ENCODE data around the gene CAPN3. TPM values are rescaled to one million over a fixed set of nuclear protein-coding genes. Genes with fewer than 3 reads are reported as not detected.

CAPN3 gene
- total and polyA plus RNA-seq, 2 experiments from 2014 or later, result 2.2 to 5.7 TPM

DNA sequence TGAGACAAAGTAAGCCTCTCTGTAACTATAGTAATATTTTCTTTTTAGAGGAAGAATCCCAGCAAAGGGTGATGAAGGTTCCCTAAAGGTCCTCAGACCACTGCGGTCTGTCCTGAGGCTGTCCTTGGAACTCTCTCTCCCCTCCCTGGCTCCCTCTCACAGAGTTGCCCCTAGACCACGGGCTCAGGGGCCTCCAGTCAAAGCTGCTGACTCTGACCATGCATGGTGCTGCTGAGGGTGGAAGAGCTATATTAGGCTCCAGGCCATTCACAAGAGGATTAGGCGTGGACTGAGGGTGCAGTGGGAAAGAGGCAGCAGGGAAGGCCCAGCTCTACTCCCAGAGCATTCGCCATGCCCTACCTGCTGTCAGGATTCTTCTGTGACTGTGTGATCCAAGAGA is 14.6 kb downstream of the CAPN3 start:
- Histone ChIP-seq H3K79me2 (ENCODE audit: insufficient read depth) (no peaks in the 10 kb centered on the region), H3K9me3 (ENCODE audit: low read depth) (no peaks in the 10 kb centered on the region), H3K27me3 (replicated peaks; ENCODE audit: insufficient read depth) (no peaks in the 10 kb centered on the region), H3K4me3 (no peak overlapping the region), H3K4me1 (ENCODE audit: insufficient read depth) (peaks cover 6% of the 10 kb centered on the region; the same call in 1 of the 2 replicates), H3K9ac (no peak overlapping the region), H3K27ac (no peak overlapping the region), H3F3A (ENCODE audit: insufficient read depth) (0 out of 2 replicates have a peak, but pooled peaks cover 5% of the 10 kb centered on the region), H4K20me1 (ENCODE audit: insufficient read depth) (no peaks in the 10 kb centered on the region), H2AFZ (no peak overlapping the region), H3K4me2 (ENCODE audit: unreplicated experiment) (no peak overlapping the region), H3K36me3 (ENCODE audit: low read depth) (no peaks in the 10 kb centered on the region), H3K9me2 (ENCODE audit: insufficient read depth) (no peaks in the 10 kb centered on the region)
- 85 to 89% methylated on average over 4 of the region's 4 CpGs for WGBS, 2 experiments (ENCODE audit: low coverage in 1 of 2, low lambda C conversion rate in 2 of 2, missing lambda C conversion rate in 2 of 2)
- in situ Hi-C loops (cut with MboI), result no loop called here
- TF ChIP-seq EZH2 (IDR thresholded peaks at IDR 0.05; ENCODE audit: insufficient read depth, poor library complexity, severe bottlenecking), result no peak
- no peak for TF ChIP-seq EZH2phosphoT487 (IDR thresholded peaks at IDR 0.05; ENCODE audit: insufficient read depth, low read depth)
- no peak for DNase-seq

DNA sequence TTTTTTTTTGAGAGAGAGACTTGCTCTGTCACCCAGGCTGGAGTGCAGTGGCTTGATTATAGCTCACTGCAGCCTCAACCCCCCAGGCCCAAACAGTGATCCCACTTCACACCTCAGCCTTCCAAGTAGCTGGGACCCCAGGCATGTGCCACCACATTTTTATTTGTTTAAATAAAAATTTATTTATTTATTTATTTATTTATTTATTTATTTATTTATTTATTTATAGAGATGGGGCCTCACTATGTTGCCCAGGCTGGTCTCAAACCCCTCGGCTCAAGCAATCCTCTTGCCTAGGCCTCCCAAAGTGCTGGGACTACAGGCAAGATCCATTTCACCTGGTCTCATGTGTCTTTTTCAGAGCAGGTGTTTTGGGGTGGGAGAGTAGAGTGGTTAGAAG is 15.5 kb downstream of the CAPN3 start:
- no peak overlapping the region for H3K27ac ChIP-seq
- H4K20me1 ChIP-seq (ENCODE audit: insufficient read depth), result no peaks in the 10 kb centered on the region
- H3K36me3 ChIP-seq (ENCODE audit: low read depth), result no peaks in the 10 kb centered on the region
- H3K79me2 ChIP-seq (ENCODE audit: insufficient read depth), result no peaks in the 10 kb centered on the region
- no peak overlapping the region for H3K4me2 ChIP-seq (ENCODE audit: unreplicated experiment)
- no peaks in the 10 kb centered on the region for H3K9me3 ChIP-seq (ENCODE audit: low read depth)
- no peaks in the 10 kb centered on the region for H3F3A ChIP-seq (ENCODE audit: insufficient read depth)
- H3K27me3 ChIP-seq (replicated peaks; ENCODE audit: insufficient read depth), result no peaks in the 10 kb centered on the region
- no peaks in the 10 kb centered on the region for H3K9me2 ChIP-seq (ENCODE audit: insufficient read depth)
- no peaks in the 10 kb centered on the region for H3K4me1 ChIP-seq (ENCODE audit: insufficient read depth)
- H3K4me3 ChIP-seq, result no peak overlapping the region
- H3K9ac ChIP-seq, result no peak overlapping the region
- TF ChIP-seq EZH2 (IDR thresholded peaks at IDR 0.05; ENCODE audit: insufficient read depth, poor library complexity, severe bottlenecking) (no peak), EZH2phosphoT487 (IDR thresholded peaks at IDR 0.05; ENCODE audit: insufficient read depth, low read depth) (no peak)
- WGBS, 2 experiments (ENCODE audit: low coverage in 1 of 2, low lambda C conversion rate in 2 of 2, missing lambda C conversion rate in 2 of 2), result 38 to 47% methylated on average over 1 of the region's 1 CpG
- DNase-seq, result no peak
- in situ Hi-C loops (cut with MboI), result no loop called here
- H2AFZ ChIP-seq, result no peak overlapping the region

DNA sequence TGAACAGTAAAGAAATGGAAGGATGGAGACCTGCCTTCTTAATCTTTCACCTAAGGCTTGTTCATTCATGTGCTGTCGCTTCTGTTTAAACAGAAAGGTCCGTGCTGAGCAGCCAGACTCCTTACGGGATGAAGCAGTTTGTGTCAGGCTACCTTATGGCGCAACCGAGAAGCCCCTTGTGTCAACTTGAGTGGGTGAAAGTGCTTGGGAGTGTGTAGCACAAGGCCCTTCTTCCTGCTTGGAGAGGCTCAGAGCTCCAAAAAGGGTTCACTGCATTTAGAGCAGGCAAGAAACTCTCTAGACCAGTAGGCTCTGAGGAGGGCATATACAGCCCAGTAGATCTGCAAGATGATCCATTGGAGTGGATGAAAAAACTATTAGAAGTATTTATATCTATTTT is 16.0 kb downstream of the CAPN3 start:
- Histone ChIP-seq H3K27me3 (replicated peaks; ENCODE audit: insufficient read depth) (no peaks in the 10 kb centered on the region), H4K20me1 (ENCODE audit: insufficient read depth) (no peaks in the 10 kb centered on the region), H3K36me3 (ENCODE audit: low read depth) (no peaks in the 10 kb centered on the region), H3K4me2 (ENCODE audit: unreplicated experiment) (no peak overlapping the region), H3K79me2 (ENCODE audit: insufficient read depth) (no peaks in the 10 kb centered on the region), H3F3A (ENCODE audit: insufficient read depth) (no peaks in the 10 kb centered on the region), H3K9me2 (ENCODE audit: insufficient read depth) (no peaks in the 10 kb centered on the region), H3K4me1 (ENCODE audit: insufficient read depth) (no peaks in the 10 kb centered on the region), H3K4me3 (no peak overlapping the region), H3K27ac (no peak overlapping the region), H2AFZ (no peak overlapping the region), H3K9ac (no peak overlapping the region), H3K9me3 (ENCODE audit: low read depth) (no peaks in the 10 kb centered on the region)
- 98 to 100% methylated on average over 5 of the region's 5 CpGs for WGBS, 2 experiments (ENCODE audit: low coverage in 1 of 2, low lambda C conversion rate in 2 of 2, missing lambda C conversion rate in 2 of 2)
- in situ Hi-C loops (cut with MboI), result no loop called here
- DNase-seq, result no peak
- TF ChIP-seq EZH2 (IDR thresholded peaks at IDR 0.05; ENCODE audit: insufficient read depth, poor library complexity, severe bottlenecking) (no peak), EZH2phosphoT487 (IDR thresholded peaks at IDR 0.05; ENCODE audit: insufficient read depth, low read depth) (no peak)

DNA sequence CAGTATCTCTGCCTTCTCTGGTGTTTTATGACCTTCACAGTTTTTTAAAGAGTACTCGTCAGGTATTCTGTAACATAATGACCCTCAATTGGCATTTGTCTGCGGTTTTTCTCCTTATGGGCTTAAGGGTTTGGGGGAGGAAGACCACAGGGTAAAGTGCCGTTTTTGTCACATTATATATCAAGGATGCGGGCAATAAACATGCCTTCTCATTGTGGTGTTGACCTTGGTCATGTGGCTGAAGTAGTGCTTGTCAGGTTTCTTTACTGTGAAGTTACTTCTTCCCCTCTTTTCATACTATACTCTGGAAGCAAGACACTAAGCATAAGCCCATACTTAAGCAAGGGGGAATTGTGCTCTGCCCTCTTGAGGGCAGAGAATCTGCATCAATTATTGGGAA is 16.6 kb downstream of the CAPN3 start:
- WGBS, 2 experiments (ENCODE audit: low coverage in 1 of 2, low lambda C conversion rate in 2 of 2, missing lambda C conversion rate in 2 of 2), result 50 to 54% methylated on average over 4 of the region's 4 CpGs
- Histone ChIP-seq H3K27ac (no peak overlapping the region), H4K20me1 (ENCODE audit: insufficient read depth) (no peaks in the 10 kb centered on the region), H3K9ac (no peak overlapping the region), H3F3A (ENCODE audit: insufficient read depth) (no peaks in the 10 kb centered on the region), H3K9me3 (ENCODE audit: low read depth) (no peaks in the 10 kb centered on the region), H3K4me3 (no peak overlapping the region), H3K4me1 (ENCODE audit: insufficient read depth) (no peaks in the 10 kb centered on the region), H3K9me2 (ENCODE audit: insufficient read depth) (no peaks in the 10 kb centered on the region), H3K4me2 (ENCODE audit: unreplicated experiment) (no peak overlapping the region), H3K27me3 (replicated peaks; ENCODE audit: insufficient read depth) (no peaks in the 10 kb centered on the region), H3K36me3 (ENCODE audit: low read depth) (no peaks in the 10 kb centered on the region), H2AFZ (no peak overlapping the region), H3K79me2 (ENCODE audit: insufficient read depth) (no peaks in the 10 kb centered on the region)
- TF ChIP-seq EZH2phosphoT487 (IDR thresholded peaks at IDR 0.05; ENCODE audit: insufficient read depth, low read depth) (no peak), EZH2 (IDR thresholded peaks at IDR 0.05; ENCODE audit: insufficient read depth, poor library complexity, severe bottlenecking) (no peak)
- no peak for DNase-seq
- in situ Hi-C loops (cut with MboI), result no loop called here

DNA sequence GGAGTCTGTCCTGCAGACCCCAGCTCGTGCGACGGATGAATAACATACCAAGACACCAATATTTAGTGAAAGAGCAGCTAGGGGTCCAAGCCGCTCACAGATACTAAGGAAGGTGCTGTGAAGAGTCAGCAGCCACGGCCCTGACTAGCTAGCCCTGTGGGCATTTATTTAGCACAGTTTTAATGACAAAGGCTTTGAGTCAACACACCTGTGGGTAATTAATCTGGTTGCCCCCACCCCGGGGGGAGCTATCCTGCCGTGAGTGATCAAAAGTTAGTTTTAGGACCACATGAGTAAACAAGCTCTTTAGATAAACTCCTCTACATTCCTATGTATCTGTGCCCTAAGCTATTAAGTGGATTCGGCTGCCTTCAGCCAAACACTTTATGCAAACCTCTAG is 18.7 kb downstream of the CAPN3 start:
- Histone ChIP-seq H3K9ac (no peak overlapping the region), H3K27me3 (replicated peaks; ENCODE audit: insufficient read depth) (no peaks in the 10 kb centered on the region), H3K27ac (no peak overlapping the region), H2AFZ (no peak overlapping the region), H3K4me1 (ENCODE audit: insufficient read depth) (no peaks in the 10 kb centered on the region), H3K4me3 (no peak overlapping the region), H3K9me2 (ENCODE audit: insufficient read depth) (no peaks in the 10 kb centered on the region), H3K4me2 (ENCODE audit: unreplicated experiment) (no peak overlapping the region), H3K36me3 (ENCODE audit: low read depth) (no peaks in the 10 kb centered on the region), H3K9me3 (ENCODE audit: low read depth) (no peaks in the 10 kb centered on the region), H3F3A (ENCODE audit: insufficient read depth) (no peaks in the 10 kb centered on the region), H3K79me2 (ENCODE audit: insufficient read depth) (no peaks in the 10 kb centered on the region), H4K20me1 (ENCODE audit: insufficient read depth) (no peaks in the 10 kb centered on the region)
- no peak for TF ChIP-seq EZH2 (IDR thresholded peaks at IDR 0.05; ENCODE audit: insufficient read depth, poor library complexity, severe bottlenecking)
- TF ChIP-seq EZH2phosphoT487 (IDR thresholded peaks at IDR 0.05; ENCODE audit: insufficient read depth, low read depth), result no peak
- 78 to 84% methylated on average over 8 of the region's 8 CpGs for WGBS, 2 experiments (ENCODE audit: low coverage in 1 of 2, low lambda C conversion rate in 2 of 2, missing lambda C conversion rate in 2 of 2)
- in situ Hi-C loops (cut with MboI), result no loop called here
- no peak for DNase-seq

Data from GM23248 (cell line).